HEK293T (cell line): Measurements from ENCODE around the gene HIBCH.

Source experiments
- CTCF ChIA-PET: fragments of 350-600 bp; formaldehyde crosslinking; extraction: SDS; loops from one replicate; lab custom pipeline; 2021; ENCODE audit warnings: antibody characterized with exemption, inconsistent platforms; lab: Yijun Ruan, JAX
- POLR2A ChIA-PET: fragments of 350-600 bp; formaldehyde crosslinking; extraction: SDS; loops from one replicate; lab custom pipeline; 2020; ENCODE audit warnings: antibody characterized with exemption, inconsistent platforms; lab: Yijun Ruan, JAX
- DNase-seq: peaks from one replicate; pipeline ENCODE4 v3.0.0; 2012; ENCODE audit warnings: mixed read lengths; ENCODE audit errors: extremely low spot score
- ARNT ChIP-seq: fragments of 450-650 bp; IDR thresholded peaks from 2 replicates; pipeline ENCODE4 v1.6.1; 2017; ENCODE audit warnings: mild to moderate bottlenecking
- BHLHE40 ChIP-seq: fragments of 450-650 bp; IDR thresholded peaks from 2 replicates; pipeline ENCODE4 v1.6.1; 2016; ENCODE audit warnings: mild to moderate bottlenecking, moderate library complexity, borderline replicate concordance
- CTBP1 ChIP-seq: fragments of 450-650 bp; IDR thresholded peaks from 2 replicates; pipeline ENCODE4 v1.6.1; 2016; ENCODE audit warnings: borderline replicate concordance
- ELF4 ChIP-seq: fragments of 450-650 bp; IDR thresholded peaks from 2 replicates; pipeline ENCODE4 v1.6.1; 2017; ENCODE audit warnings: antibody characterized with exemption
- FOXA1 ChIP-seq: fragments of 450-650 bp; IDR thresholded peaks from 2 replicates; pipeline ENCODE4 v1.6.1; 2016; ENCODE audit warnings: mild to moderate bottlenecking
- FOXK2 ChIP-seq: fragments of 450-650 bp; IDR thresholded peaks from 2 replicates; pipeline ENCODE4 v1.6.1; 2016; ENCODE audit warnings: mild to moderate bottlenecking
- FOXM1 ChIP-seq: fragments of 450-650 bp; IDR thresholded peaks from 2 replicates; pipeline ENCODE4 v1.6.1; 2017; ENCODE audit warnings: mild to moderate bottlenecking, borderline replicate concordance
- HDGF ChIP-seq: fragments of 450-650 bp; IDR thresholded peaks from 2 replicates; pipeline ENCODE4 v1.6.1; 2017; ENCODE audit warnings: antibody characterized with exemption, borderline replicate concordance
- L3MBTL2 ChIP-seq: fragments of 450-650 bp; conservative IDR thresholded peaks from 2 replicates; pipeline ENCODE4 v1.6.1; 2016; ENCODE audit warnings: mild to moderate bottlenecking
- LEF1 ChIP-seq: fragments of 450-650 bp; IDR thresholded peaks from 2 replicates; pipeline ENCODE4 v1.6.1; 2017; ENCODE audit warnings: mild to moderate bottlenecking, borderline replicate concordance
- NFRKB ChIP-seq: fragments of 450-650 bp; IDR thresholded peaks from 2 replicates; pipeline ENCODE4 v1.6.1; 2016; ENCODE audit warnings: mild to moderate bottlenecking, moderate library complexity
- SP1 ChIP-seq: fragments of 450-650 bp; IDR thresholded peaks from 2 replicates; pipeline ENCODE4 v1.6.1; 2017
- SUZ12 ChIP-seq: fragments of 450-650 bp; IDR thresholded peaks from 2 replicates; pipeline ENCODE4 v1.6.1; 2016; ENCODE audit warnings: mild to moderate bottlenecking
- TARDBP ChIP-seq: fragments of 450-650 bp; IDR thresholded peaks from 2 replicates; pipeline ENCODE4 v1.6.1; 2016
- ZNF384 ChIP-seq: fragments of 450-650 bp; IDR thresholded peaks from 2 replicates; pipeline ENCODE4 v1.6.1; 2016
- TF ChIP-seq, protein P1 (sequence below): fragments of 450-650 bp; IDR thresholded peaks from 2 replicates; pipeline ENCODE4 v1.6.1; 2016

Gene HIBCH

DNA sequence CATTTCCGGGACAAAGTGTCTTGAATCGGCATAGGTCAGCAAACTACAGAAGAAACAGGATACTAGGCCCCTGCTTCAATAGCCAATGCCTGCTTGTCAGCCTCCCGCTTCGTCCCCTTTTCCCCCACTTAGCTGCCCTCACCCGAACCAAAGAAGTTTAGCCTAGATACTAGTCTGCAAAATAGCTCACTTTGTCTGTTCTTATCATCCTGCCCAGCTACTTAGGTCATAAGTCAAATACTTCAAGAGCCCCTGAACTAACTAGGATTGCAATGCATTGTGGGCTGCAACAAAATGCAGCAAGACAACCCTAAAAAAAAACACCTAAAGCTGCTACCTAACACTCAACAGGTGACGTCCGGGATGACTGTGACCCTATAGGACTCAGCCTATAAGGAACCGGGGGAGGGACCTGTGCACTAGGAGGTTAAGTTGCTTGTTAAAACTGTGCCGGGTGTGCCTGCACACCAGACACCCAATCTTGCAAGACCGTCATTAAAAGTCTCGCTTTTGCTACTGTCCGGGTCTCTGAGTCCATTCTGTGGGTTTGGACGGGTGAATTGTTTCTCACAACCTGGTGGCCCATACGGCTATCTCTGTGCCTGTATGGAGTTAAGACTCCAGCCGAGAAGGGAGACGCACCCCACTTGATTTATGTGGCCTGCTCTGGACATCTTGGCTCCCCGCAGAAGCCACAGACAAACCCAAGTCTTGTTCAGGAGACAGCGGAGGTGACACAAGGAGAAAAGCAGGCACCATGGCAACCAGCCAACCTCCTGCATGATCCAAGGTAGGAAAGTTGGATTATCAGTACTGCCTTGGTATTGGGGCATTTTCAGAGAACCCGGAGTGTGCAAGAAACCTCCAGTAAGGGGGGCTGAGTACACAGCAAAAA, 105.9 kb downstream of the HIBCH start:
- CTCF ChIA-PET: no interaction called here
- POLR2A ChIA-PET: no interaction called here
- DNase-seq: no peak
- no peak for TF ChIP-seq NFRKB
- TF ChIP-seq TARDBP: no peak
- no peak for TF ChIP-seq ZNF384
- no peak for TF ChIP-seq FOXK2
- no peak for TF ChIP-seq HDGF
- TF ChIP-seq LEF1: no peak
- no peak for TF ChIP-seq ARNT
- TF ChIP-seq L3MBTL2: no peak
- no peak for TF ChIP-seq FOXM1
- TF ChIP-seq SUZ12: no peak
- no peak for TF ChIP-seq ELF4
- TF ChIP-seq BHLHE40: no peak
- TF ChIP-seq, protein P1, sequence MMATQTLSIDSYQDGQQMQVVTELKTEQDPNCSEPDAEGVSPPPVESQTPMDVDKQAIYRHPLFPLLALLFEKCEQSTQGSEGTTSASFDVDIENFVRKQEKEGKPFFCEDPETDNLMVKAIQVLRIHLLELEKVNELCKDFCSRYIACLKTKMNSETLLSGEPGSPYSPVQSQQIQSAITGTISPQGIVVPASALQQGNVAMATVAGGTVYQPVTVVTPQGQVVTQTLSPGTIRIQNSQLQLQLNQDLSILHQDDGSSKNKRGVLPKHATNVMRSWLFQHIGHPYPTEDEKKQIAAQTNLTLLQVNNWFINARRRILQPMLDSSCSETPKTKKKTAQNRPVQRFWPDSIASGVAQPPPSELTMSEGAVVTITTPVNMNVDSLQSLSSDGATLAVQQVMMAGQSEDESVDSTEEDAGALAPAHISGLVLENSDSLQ: no peak
- no peak for TF ChIP-seq SP1
- no peak for TF ChIP-seq FOXA1

GRCh38 chr2:190210471-190210870, 109.2 kb downstream of the HIBCH start:
- no peak for DNase-seq
- TF ChIP-seq NFRKB: no peak
- no peak for TF ChIP-seq SP1
- no peak for TF ChIP-seq BHLHE40
- TF ChIP-seq HDGF: no peak
- TF ChIP-seq ARNT: no peak
- no peak for TF ChIP-seq ZNF384
- no peak for TF ChIP-seq ELF4
- TF ChIP-seq FOXA1: no peak
- TF ChIP-seq CTBP1: no peak
- no peak for TF ChIP-seq L3MBTL2
- no peak for TF ChIP-seq TARDBP
- TF ChIP-seq FOXM1: no peak
- no peak for TF ChIP-seq FOXK2
- TF ChIP-seq, protein P1: no peak
- TF ChIP-seq SUZ12: no peak
- TF ChIP-seq LEF1: no peak
- POLR2A ChIA-PET: no interaction called here
- CTCF ChIA-PET: no interaction called here

DNA sequence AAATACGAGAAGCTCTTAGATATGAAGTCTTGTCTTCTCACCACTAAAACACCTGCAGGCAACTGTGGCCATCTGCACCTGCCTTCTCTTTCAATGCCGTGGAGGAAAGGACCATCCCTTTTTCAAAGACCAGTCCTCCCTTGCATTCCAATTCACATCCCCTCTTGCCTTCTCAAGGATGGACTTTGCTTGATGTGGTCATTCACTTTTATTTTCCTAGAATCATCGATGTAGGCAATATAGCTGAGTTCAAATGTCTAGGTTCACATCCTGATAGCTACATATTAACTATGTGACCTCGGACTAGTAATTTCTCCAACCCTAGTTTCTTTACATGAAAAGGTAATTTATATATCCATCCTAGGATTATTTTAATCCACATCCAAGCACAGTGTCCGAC, 110.1 kb downstream of the HIBCH start:
- TF ChIP-seq FOXM1 (no peak), ELF4 (no peak), FOXA1 (no peak), SUZ12 (no peak), CTBP1 (no peak), LEF1 (no peak), NFRKB (no peak), L3MBTL2 (no peak), ARNT (no peak), HDGF (no peak), TARDBP (no peak), ZNF384 (no peak), BHLHE40 (no peak), SP1 (no peak), FOXK2 (no peak)
- TF ChIP-seq, protein P1: no peak
- ChIA-PET CTCF (interaction anchor here (0.6 kb wide), 1 partner anchor 121 kb away, joined by 3 read pairs; no protein-coding TSS in a partner anchor), POLR2A (no interaction called here)
- no peak for DNase-seq

- ChIA-PET CTCF (no interaction called here), POLR2A (no interaction called here)
- TF ChIP-seq L3MBTL2 (no peak), ELF4 (no peak), SP1 (no peak), CTBP1 (no peak), SUZ12 (no peak), FOXA1 (no peak), FOXM1 (no peak)
- DNase-seq: no peak
These were observed 111.7 kb downstream of the HIBCH start for GRCh38 chr2:190207930-190208329.

DNA sequence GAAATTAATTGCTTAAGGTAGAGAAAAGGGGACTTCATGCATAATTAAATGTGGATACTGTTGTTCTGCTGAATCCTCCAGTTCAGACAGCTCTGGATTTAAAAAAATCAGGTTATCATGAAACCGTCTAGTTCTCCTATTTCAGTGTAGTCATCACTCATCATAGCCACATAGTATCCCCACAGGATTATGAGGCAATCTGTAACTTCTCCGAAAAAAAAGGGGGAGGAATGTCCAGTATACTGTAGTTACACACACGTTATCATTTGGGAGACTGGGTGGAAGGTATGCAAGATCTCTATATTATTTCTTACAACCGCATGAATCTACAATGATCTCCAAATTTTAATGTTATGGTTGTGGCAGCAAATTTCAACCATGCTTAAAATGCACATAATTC, 114.0 kb downstream of the HIBCH start:
- CTCF ChIA-PET: no interaction called here
- no peak for DNase-seq
- POLR2A ChIA-PET: no interaction called here
- TF ChIP-seq LEF1 (no peak), NFRKB (no peak), FOXK2 (no peak), ARNT (no peak)
- TF ChIP-seq, protein P1: no peak

DNA sequence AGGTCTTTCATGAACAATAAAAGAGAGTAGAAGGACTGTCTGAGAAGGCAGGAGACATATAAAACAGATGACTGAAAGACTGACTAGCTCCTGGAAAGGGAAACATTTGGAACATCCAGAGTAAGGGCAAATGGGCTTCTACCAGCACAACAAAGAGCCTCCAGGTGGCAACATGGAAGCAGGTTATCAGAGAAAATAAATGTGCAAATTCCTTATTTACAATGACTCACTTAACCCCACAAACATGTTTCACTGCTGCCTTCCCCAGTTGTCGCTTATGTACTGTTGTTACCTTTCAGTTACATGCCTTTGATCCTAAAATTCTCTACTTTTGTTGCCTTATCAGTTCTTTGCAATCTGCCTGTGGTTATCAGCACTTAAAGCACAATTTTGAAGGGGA, 117.0 kb downstream of the HIBCH start:
- POLR2A ChIA-PET: no interaction called here
- TF ChIP-seq ZNF384 (no peak), FOXM1 (no peak), ELF4 (no peak), BHLHE40 (no peak), SP1 (no peak), LEF1 (no peak), TARDBP (no peak), ARNT (no peak), HDGF (no peak), FOXK2 (no peak), L3MBTL2 (no peak), FOXA1 (no peak), NFRKB (no peak), SUZ12 (no peak), CTBP1 (no peak)
- TF ChIP-seq, protein P1: no peak
- no peak for DNase-seq
- CTCF ChIA-PET: no interaction called here
